Smooth muscle cell of the pulmonary artery (primary cell): ENCODE data around the gene NDUFAF5. TPM values are rescaled to one million over a fixed set of nuclear protein-coding genes. Genes with fewer than 3 reads are reported as not detected.

Experiments used
- total RNA-seq: library from RNA; depleted of rRNA; stranded (reverse); fragments of >200 nt; gene quantifications from 2 replicates; pipeline ENCODE4 v1.2.3, GENCODE V29; 2014

The NDUFAF5 gene
- 7.9 and 8.5 TPM in 2 replicates for total RNA-seq

DNA sequence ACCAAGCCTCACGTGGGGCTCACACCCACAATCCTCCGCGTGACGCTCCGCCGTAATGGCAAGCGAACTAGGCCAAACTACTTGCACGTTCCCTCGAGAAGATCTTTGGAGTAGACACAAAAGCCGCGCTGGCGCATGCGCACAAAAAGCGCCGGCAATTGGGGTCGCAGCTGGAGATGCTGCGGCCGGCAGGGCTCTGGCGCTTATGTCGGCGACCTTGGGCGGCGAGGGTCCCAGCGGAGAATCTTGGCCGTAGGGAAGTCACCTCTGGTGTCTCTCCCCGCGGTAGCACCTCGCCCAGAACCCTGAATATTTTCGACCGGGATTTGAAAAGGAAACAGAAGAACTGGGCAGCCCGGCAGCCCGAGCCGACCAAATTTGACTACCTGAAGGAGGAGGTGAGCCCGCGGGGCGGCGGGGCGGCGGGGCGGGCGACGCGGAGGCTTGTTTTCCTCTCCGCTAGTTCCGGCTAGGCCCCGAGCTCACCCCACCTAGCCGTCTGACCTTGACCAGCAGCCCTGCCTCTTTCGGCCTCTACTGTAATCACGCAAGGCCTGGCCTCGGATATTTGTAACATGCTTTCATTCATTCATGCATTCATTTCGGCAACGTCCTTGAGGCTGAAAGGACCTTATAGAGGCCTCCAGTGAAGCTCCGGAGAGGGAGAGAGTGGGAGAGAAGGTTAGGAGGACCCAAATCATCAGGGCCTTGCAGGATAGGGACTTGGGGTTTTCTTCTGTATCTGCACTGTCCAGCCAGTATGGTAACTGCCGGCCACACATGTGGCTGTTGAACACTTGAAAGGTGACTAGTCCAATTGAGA lies at the start of gene NDUFAF5, which contains the start of gene ESF1:
Gene NDUFAF5 (plus strand): TSS at position 136 of the 823 bp plus-strand sequence. CDS start 41 bp downstream, at position 177.
Gene ESF1 (minus strand): TSS at position 27 of the 823 bp plus-strand sequence. CDS start 1,779 bp downstream, outside the sequence.

Other genes with a start within 250 kb of the NDUFAF5 start
- 6.0 and 9.6 TPM in 2 replicates for gene TASP1, start 146.1 kb upstream of the NDUFAF5 start, total RNA-seq
- gene ESF1, start 109 bp upstream of the NDUFAF5 start, total RNA-seq: 9.8 and 10.7 TPM in 2 replicates
- gene SEL1L2, start 205.6 kb downstream of the NDUFAF5 start, total RNA-seq: not detected in 2 replicates
- 0.40 and 0.85 TPM in 2 replicates for gene MACROD2, start 210.5 kb downstream of the NDUFAF5 start, total RNA-seq